ENCODE results near the gene LBX2. TPM values are rescaled to one million over a fixed set of nuclear protein-coding genes. Genes with fewer than 3 reads are reported as not detected.

Gene LBX2
- polyA plus RNA-seq, 1 donor (not counting 4 experiments of a cell fraction or from before 2014, with no cell fraction given): 0.09 TPM

GRCh38 chr2:74481431-74481830 is 18.0 kb downstream of the LBX2 start:
- no peaks in the 10 kb centered on the region for H3K9me3 ChIP-seq (ENCODE audit: control insufficient read depth, low read depth, low read length)
- FAIRE-seq (no peak), DNase-seq (ENCODE audit: low read depth, low spot score) (no peak)
- TF ChIP-seq EZH2 (IDR thresholded peaks at IDR 0.05; ENCODE audit: low read length) (no peak), CTCF (optimal IDR thresholded peaks at IDR 0.05 in 1 of 3, IDR thresholded peaks at IDR 0.05 in 1 of 3, conservative IDR thresholded peaks at IDR 0.05 in 1 of 3; ENCODE audit: extremely low read depth in 1 of 3, insufficient read depth in 2 of 3, low read length in 3 of 3) (no peak)
- H3K36me3 ChIP-seq (ENCODE audit: control insufficient read depth in 2 of 2, extremely low read depth in 1 of 2, insufficient read depth in 2 of 2, low read length in 2 of 2): peaks cover 0 to 8% of the 10 kb centered on the region in 2 experiments
- dilution Hi-C loops (cut with MboI; ENCODE audit: extremely low pct_ligation_motif_present, low sequenced_read_pairs): no loop called here
- H3K79me2 ChIP-seq (ENCODE audit: control insufficient read depth, insufficient read depth, low read length): peaks cover 33% of the 10 kb centered on the region
- no peaks in the 10 kb centered on the region for H3K9me1 ChIP-seq (ENCODE audit: control insufficient read depth, extremely low read depth, insufficient read depth, low read length)
- H3K27me3 ChIP-seq (ENCODE audit: control insufficient read depth, extremely low read depth, insufficient read depth, low read length): no peaks in the 10 kb centered on the region
- no peaks in the 10 kb centered on the region for H4K20me1 ChIP-seq (ENCODE audit: control insufficient read depth, extremely low read depth, insufficient read depth, low read length)
- H3K4me1 ChIP-seq (ENCODE audit: control insufficient read depth, extremely low read depth, insufficient read depth, low read length): peaks cover 14% of the 10 kb centered on the region
- H3K4me2 ChIP-seq (ENCODE audit: control insufficient read depth, extremely low read depth, insufficient read depth, low read depth, low read length): peak overlapping the region; percentile 84
- H3K27ac ChIP-seq (ENCODE audit: control insufficient read depth, insufficient read depth, low read length): no peak overlapping the region
- H2AFZ ChIP-seq (ENCODE audit: control insufficient read depth, low read length): no peak overlapping the region
- peak overlapping the region; percentile 92 to 97 (median 95) for H3K4me3 ChIP-seq (ENCODE audit: control insufficient read depth in 2 of 3, extremely low read depth in 1 of 3, insufficient read depth in 2 of 3, low read depth in 1 of 3, low read length in 3 of 3)
- peak overlapping the region; percentile 84 for H3K9ac ChIP-seq (ENCODE audit: control insufficient read depth, extremely low read depth, insufficient read depth, low read length)

- no peak overlapping the region for H3K4me2 ChIP-seq (ENCODE audit: control insufficient read depth, extremely low read depth, insufficient read depth, low read depth, low read length)
- H3K9me1 ChIP-seq (ENCODE audit: control insufficient read depth, extremely low read depth, insufficient read depth, low read length): no peaks in the 10 kb centered on the region
- no peaks in the 10 kb centered on the region for H3K9me3 ChIP-seq (ENCODE audit: control insufficient read depth, low read depth, low read length)
- dilution Hi-C loops (cut with MboI; ENCODE audit: extremely low pct_ligation_motif_present, low sequenced_read_pairs): no loop called here
- no peak overlapping the region for H3K27ac ChIP-seq (ENCODE audit: control insufficient read depth, insufficient read depth, low read length)
- peaks cover 12 to 16% of the 10 kb centered on the region in 2 experiments for H3K36me3 ChIP-seq (ENCODE audit: control insufficient read depth in 2 of 2, extremely low read depth in 1 of 2, insufficient read depth in 2 of 2, low read length in 2 of 2)
- H3K9ac ChIP-seq (ENCODE audit: control insufficient read depth, extremely low read depth, insufficient read depth, low read length): no peak overlapping the region
- peaks cover 9% of the 10 kb centered on the region for H3K4me1 ChIP-seq (ENCODE audit: control insufficient read depth, extremely low read depth, insufficient read depth, low read length)
- FAIRE-seq (no peak), DNase-seq (ENCODE audit: low read depth, low spot score) (no peak)
- no peaks in the 10 kb centered on the region for H3K27me3 ChIP-seq (ENCODE audit: control insufficient read depth, extremely low read depth, insufficient read depth, low read length)
- TF ChIP-seq CTCF (optimal IDR thresholded peaks at IDR 0.05 in 1 of 3, IDR thresholded peaks at IDR 0.05 in 1 of 3, conservative IDR thresholded peaks at IDR 0.05 in 1 of 3; ENCODE audit: extremely low read depth in 1 of 3, insufficient read depth in 2 of 3, low read length in 3 of 3) (peak; percentile 49 to 51 (median 51)), EZH2 (IDR thresholded peaks at IDR 0.05; ENCODE audit: low read length) (no peak)
- no peak overlapping the region for H2AFZ ChIP-seq (ENCODE audit: control insufficient read depth, low read length)
- no peaks in the 10 kb centered on the region for H4K20me1 ChIP-seq (ENCODE audit: control insufficient read depth, extremely low read depth, insufficient read depth, low read length)
- no peaks in the 10 kb centered on the region for H3K79me2 ChIP-seq (ENCODE audit: control insufficient read depth, insufficient read depth, low read length)
- no peak overlapping the region for H3K4me3 ChIP-seq (ENCODE audit: control insufficient read depth in 2 of 3, extremely low read depth in 1 of 3, insufficient read depth in 2 of 3, low read depth in 1 of 3, low read length in 3 of 3)
Measured at GRCh38 chr2:74474899-74475298, 24.5 kb downstream of the LBX2 start.

Measured in keratinocyte (primary cell).